HEK293 (cell line): ENCODE results near the gene ADAM19.

Experiments used
- CTCF ChIA-PET: fragments of 350-600 bp; formaldehyde crosslinking; extraction: SDS; loops from one replicate; lab custom pipeline; 2021; ENCODE audit warnings: antibody characterized with exemption; lab: Yijun Ruan, JAX
- POLR2A ChIA-PET: fragments of 300-600 bp; formaldehyde crosslinking; extraction: SDS; loops from one replicate; lab custom pipeline; 2020; ENCODE audit warnings: antibody characterized with exemption, inconsistent platforms; lab: Yijun Ruan, JAX
- H3K27ac ChIP-seq: fragments of 200-500 bp; sonication (Bioruptor generic); 2 replicates; pipeline ENCODE4 v1.5.1; 2014; ENCODE audit warnings: low read depth, low read length, control low read depth, inconsistent platforms; ENCODE audit errors: extremely low read depth
- H3K36me3 ChIP-seq, 2 experiments: fragments of 200-500 bp in 1 of 2; sonication (Bioruptor generic) in 1 of 2; 1 replicate in 1 of 2; 2 replicates in 1 of 2; pipeline ENCODE4 v1.5.1; 2014 to 2017; ENCODE audit warnings: inconsistent platforms in 2 of 2, low read length in 2 of 2; ENCODE audit not compliant: control insufficient read depth in 2 of 2, insufficient read depth in 1 of 2
- H3K4me1 ChIP-seq: fragments of 200-500 bp; sonication (Bioruptor generic); 2 replicates; pipeline ENCODE4 v1.5.1; 2014; ENCODE audit warnings: mild to moderate bottlenecking, low read length, inconsistent platforms; ENCODE audit not compliant: control insufficient read depth, insufficient read depth
- H3K4me3 ChIP-seq: 2 replicates; pipeline ENCODE4 v1.5.1; 2011; ENCODE audit warnings: low read depth, mild to moderate bottlenecking, control low read depth, low read length, moderate library complexity
- H3K9me3 ChIP-seq: fragments of 200-500 bp; sonication (Bioruptor generic); 2 replicates; pipeline ENCODE4 v1.5.1; 2014; ENCODE audit warnings: low read depth, low read length, inconsistent platforms; ENCODE audit not compliant: control insufficient read depth, insufficient read depth
- BCL11A ChIP-seq: fragments of 450-650 bp; formaldehyde crosslinking; IDR thresholded peaks from 2 replicates; pipeline ENCODE4 v1.5.1; 2016; ENCODE audit warnings: low read depth, missing biosample characterization, missing genetic modification characterization
- BCL11B ChIP-seq: fragments of 450-650 bp; formaldehyde crosslinking; IDR thresholded peaks from 2 replicates; pipeline ENCODE4 v1.5.1; 2016; ENCODE audit warnings: low read depth, missing biosample characterization, missing genetic modification characterization
- KLF9 ChIP-seq: fragments of 450-650 bp; formaldehyde crosslinking; IDR thresholded peaks from 2 replicates; pipeline ENCODE4 v1.5.1; 2016; ENCODE audit warnings: missing biosample characterization, missing genetic modification characterization, low read depth
- MEIS1 ChIP-seq: sonication (generic); formaldehyde crosslinking; IDR thresholded peaks from 2 replicates; pipeline ENCODE4 v1.8.1; 2022; ENCODE audit warnings: missing genetic modification reagents, mild to moderate bottlenecking, borderline replicate concordance
- OVOL3 ChIP-seq: fragments of 450-650 bp; formaldehyde crosslinking; IDR thresholded peaks from 2 replicates; pipeline ENCODE4 v1.5.1; 2016; ENCODE audit warnings: missing biosample characterization, missing genetic modification characterization
- PRDM4 ChIP-seq: fragments of 450-650 bp; formaldehyde crosslinking; IDR thresholded peaks from 2 replicates; pipeline ENCODE4 v1.5.1; 2017; ENCODE audit warnings: missing biosample characterization, missing genetic modification characterization
- YY1 ChIP-seq: fragments of 450-650 bp; formaldehyde crosslinking; IDR thresholded peaks from 2 replicates; pipeline ENCODE4 v1.5.1; 2018; ENCODE audit warnings: missing biosample characterization, missing genetic modification characterization
- YY2 ChIP-seq: fragments of 450-650 bp; formaldehyde crosslinking; IDR thresholded peaks from 2 replicates; pipeline ENCODE4 v1.5.1; 2016; ENCODE audit warnings: missing biosample characterization, missing genetic modification characterization
- ZBTB26 ChIP-seq: fragments of 450-650 bp; formaldehyde crosslinking; optimal IDR thresholded peaks from 2 replicates; pipeline ENCODE3; 2016; ENCODE audit warnings: missing biosample characterization, mild to moderate bottlenecking, missing genetic modification characterization
- ZBTB8A ChIP-seq: fragments of 450-650 bp; formaldehyde crosslinking; IDR thresholded peaks from 2 replicates; pipeline ENCODE4 v1.5.1; 2016; ENCODE audit warnings: missing biosample characterization, missing genetic modification characterization
- ZFHX2 ChIP-seq: fragments of 450-650 bp; formaldehyde crosslinking; conservative IDR thresholded peaks from 2 replicates; pipeline ENCODE4 v1.5.1; 2016; ENCODE audit warnings: missing biosample characterization, missing genetic modification characterization
- ZNF112 ChIP-seq: fragments of 450-650 bp; formaldehyde crosslinking; IDR thresholded peaks from 2 replicates; pipeline ENCODE4 v1.5.0; 2017; ENCODE audit warnings: missing biosample characterization, missing genetic modification characterization
- ZNF16 ChIP-seq: fragments of 450-650 bp; formaldehyde crosslinking; IDR thresholded peaks from 2 replicates; pipeline ENCODE4 v1.5.1; 2016; ENCODE audit warnings: low read depth, missing biosample characterization, missing genetic modification characterization
- ZNF214 ChIP-seq: fragments of 450-650 bp; formaldehyde crosslinking; IDR thresholded peaks from 2 replicates; pipeline ENCODE4 v1.5.1; 2017; ENCODE audit warnings: missing biosample characterization, mild to moderate bottlenecking, missing genetic modification characterization, borderline replicate concordance
- ZNF239 ChIP-seq: fragments of 450-650 bp; formaldehyde crosslinking; IDR thresholded peaks from 2 replicates; pipeline ENCODE4 v1.5.1; 2016; ENCODE audit warnings: missing biosample characterization, missing genetic modification characterization
- ZNF37A ChIP-seq: fragments of 450-650 bp; IDR thresholded peaks from 2 replicates; pipeline ENCODE4 v1.5.1; 2018; ENCODE audit warnings: missing biosample characterization, missing genetic modification characterization
- ZNF391 ChIP-seq: fragments of 450-650 bp; formaldehyde crosslinking; IDR thresholded peaks from 2 replicates; pipeline ENCODE4 v1.5.1; 2016; ENCODE audit warnings: low read depth, missing biosample characterization, missing genetic modification characterization, borderline replicate concordance
- ZNF530 ChIP-seq: fragments of 450-650 bp; formaldehyde crosslinking; IDR thresholded peaks from 2 replicates; pipeline ENCODE4 v1.5.1; 2016; ENCODE audit warnings: low read depth, missing biosample characterization, missing genetic modification characterization
- ZNF629 ChIP-seq: fragments of 450-650 bp; formaldehyde crosslinking; IDR thresholded peaks from 2 replicates; pipeline ENCODE4 v1.5.1; 2017; ENCODE audit warnings: missing biosample characterization, missing genetic modification characterization
- ZNF707 ChIP-seq: fragments of 450-650 bp; formaldehyde crosslinking; IDR thresholded peaks from 2 replicates; pipeline ENCODE4 v1.5.1; 2016; ENCODE audit warnings: missing biosample characterization, missing genetic modification characterization
- ZNF843 ChIP-seq: fragments of 450-650 bp; formaldehyde crosslinking; IDR thresholded peaks from 2 replicates; pipeline ENCODE4 v1.5.1; 2016; ENCODE audit warnings: missing biosample characterization, missing genetic modification characterization
- ZSCAN30 ChIP-seq: fragments of 450-650 bp; IDR thresholded peaks from 2 replicates; pipeline ENCODE4 v1.5.1; 2018; ENCODE audit warnings: missing biosample characterization, mild to moderate bottlenecking, missing genetic modification characterization, moderate library complexity
- TF ChIP-seq, protein P1 (sequence below): fragments of 450-650 bp; formaldehyde crosslinking; IDR thresholded peaks from 2 replicates; pipeline ENCODE4 v1.5.1; 2016; ENCODE audit warnings: missing biosample characterization, missing genetic modification characterization
- TF ChIP-seq, protein P2 (sequence below): fragments of 450-650 bp; formaldehyde crosslinking; IDR thresholded peaks from 2 replicates; pipeline ENCODE4 v1.5.1; 2016; ENCODE audit warnings: missing biosample characterization, missing genetic modification characterization
- TF ChIP-seq, protein P3 (sequence below): sonication (generic); formaldehyde crosslinking; IDR thresholded peaks from 2 replicates; pipeline ENCODE4 v1.8.1; 2022; ENCODE audit warnings: mild to moderate bottlenecking, moderate library complexity, missing genetic modification reagents
- TF ChIP-seq, protein P4 (sequence below): fragments of 450-650 bp; formaldehyde crosslinking; IDR thresholded peaks from 2 replicates; pipeline ENCODE4 v1.5.1; 2017; ENCODE audit warnings: missing biosample characterization, missing genetic modification characterization

Gene ADAM19

DNA sequence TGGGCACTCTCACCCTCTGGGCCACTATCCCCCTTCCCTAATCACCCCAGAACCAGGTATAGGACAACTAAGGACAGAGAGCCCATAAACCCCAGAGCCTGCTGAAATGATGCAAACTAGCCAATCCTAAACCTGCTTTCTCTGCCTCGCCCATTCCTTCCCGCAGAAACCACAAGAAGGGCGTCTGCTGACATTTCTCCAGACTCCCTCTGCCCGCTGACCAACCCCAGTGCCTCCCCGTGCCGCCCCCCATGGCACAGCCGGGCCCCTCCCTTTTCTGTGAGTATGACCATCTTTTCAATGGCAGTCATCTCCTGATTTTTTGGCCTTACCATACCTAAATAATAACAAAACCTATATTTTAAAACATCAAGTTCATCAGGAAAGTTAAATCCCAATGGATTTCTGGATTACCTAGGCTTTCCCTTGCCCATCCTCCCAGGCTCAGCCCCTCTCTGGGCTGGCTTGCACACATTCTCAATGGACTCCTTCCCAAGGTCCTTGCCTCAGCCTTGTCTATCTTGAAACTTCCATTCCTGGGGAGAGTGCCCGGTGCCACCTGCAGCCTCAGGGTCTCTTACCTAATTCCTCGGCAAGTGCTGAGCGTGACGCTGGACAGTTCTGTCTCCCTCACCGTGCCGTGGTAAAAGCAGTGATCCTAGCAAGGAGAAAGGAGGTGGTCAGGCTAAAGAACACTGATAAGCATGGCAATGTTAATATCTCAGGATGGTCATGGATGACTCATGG lies 45.2 kb downstream of the ADAM19 start:
- ChIA-PET POLR2A (no interaction called here), CTCF (interaction anchor here (0.7 kb wide), 1 partner anchor 1100 kb away, joined by 3 read pairs; no protein-coding TSS in a partner anchor)
- TF ChIP-seq YY1 (tag by site-specific recombination) (no peak), ZNF16 (tag by site-specific recombination) (no peak), PRDM4 (tag by site-specific recombination) (no peak), ZBTB26 (tag by site-specific recombination) (no peak), ZNF391 (tag by site-specific recombination) (no peak), ZNF239 (tag by site-specific recombination) (no peak)
- TF ChIP-seq, protein P1, sequence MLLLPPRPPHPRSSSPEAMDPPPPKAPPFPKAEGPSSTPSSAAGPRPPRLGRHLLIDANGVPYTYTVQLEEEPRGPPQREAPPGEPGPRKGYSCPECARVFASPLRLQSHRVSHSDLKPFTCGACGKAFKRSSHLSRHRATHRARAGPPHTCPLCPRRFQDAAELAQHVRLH: no peak
- TF ChIP-seq, protein P2, sequence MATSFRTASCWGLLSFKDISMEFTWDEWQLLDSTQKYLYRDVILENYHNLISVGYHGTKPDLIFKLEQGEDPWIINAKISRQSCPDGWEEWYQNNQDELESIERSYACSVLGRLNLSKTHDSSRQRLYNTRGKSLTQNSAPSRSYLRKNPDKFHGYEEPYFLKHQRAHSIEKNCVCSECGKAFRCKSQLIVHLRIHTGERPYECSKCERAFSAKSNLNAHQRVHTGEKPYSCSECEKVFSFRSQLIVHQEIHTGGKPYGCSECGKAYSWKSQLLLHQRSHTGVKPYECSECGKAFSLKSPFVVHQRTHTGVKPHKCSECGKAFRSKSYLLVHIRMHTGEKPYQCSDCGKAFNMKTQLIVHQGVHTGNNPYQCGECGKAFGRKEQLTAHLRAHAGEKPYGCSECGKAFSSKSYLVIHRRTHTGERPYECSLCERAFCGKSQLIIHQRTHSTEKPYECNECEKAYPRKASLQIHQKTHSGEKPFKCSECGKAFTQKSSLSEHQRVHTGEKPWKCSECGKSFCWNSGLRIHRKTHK (tag by site-specific recombination): no peak
- Histone ChIP-seq H3K9me3 (no peaks in the 10 kb centered on the region), H3K27ac (no peak overlapping the region), H3K4me3 (no peak overlapping the region), H3K36me3 (no peaks in the 10 kb centered on the region), H3K4me1 (no peaks in the 10 kb centered on the region)

DNA sequence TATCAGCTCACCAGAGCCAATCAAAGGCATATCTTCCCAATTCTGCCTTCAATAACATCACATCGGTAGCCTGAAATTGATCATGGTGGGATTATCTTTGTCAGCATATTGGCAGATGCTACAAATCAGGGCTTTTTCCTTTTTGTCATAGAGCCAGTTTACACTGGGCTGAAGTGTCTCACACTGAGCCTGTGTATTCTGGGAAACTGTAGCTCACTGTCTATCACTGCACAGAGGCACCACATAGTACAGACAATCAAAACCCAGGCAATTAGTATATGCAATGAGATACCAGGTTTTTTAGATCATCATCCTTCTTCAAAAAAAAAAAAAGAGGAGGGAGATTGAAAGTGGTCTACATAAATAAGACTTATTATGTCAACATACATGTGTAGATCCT lies 46.6 kb downstream of the ADAM19 start:
- POLR2A ChIA-PET: no interaction called here
- Histone ChIP-seq H3K36me3 (no peaks in the 10 kb centered on the region), H3K4me1 (no peaks in the 10 kb centered on the region), H3K27ac (no peak overlapping the region), H3K4me3 (no peak overlapping the region), H3K9me3 (no peaks in the 10 kb centered on the region)
- TF ChIP-seq MEIS1 (CRISPR knock-in tag): no peak
- no peak for TF ChIP-seq BCL11B
- TF ChIP-seq ZNF530: no peak
- TF ChIP-seq ZNF629: no peak
- TF ChIP-seq OVOL3: no peak
- no peak for TF ChIP-seq ZBTB8A (tag by site-specific recombination)
- TF ChIP-seq ZFHX2 (tag by site-specific recombination): no peak
- TF ChIP-seq, protein P3, sequence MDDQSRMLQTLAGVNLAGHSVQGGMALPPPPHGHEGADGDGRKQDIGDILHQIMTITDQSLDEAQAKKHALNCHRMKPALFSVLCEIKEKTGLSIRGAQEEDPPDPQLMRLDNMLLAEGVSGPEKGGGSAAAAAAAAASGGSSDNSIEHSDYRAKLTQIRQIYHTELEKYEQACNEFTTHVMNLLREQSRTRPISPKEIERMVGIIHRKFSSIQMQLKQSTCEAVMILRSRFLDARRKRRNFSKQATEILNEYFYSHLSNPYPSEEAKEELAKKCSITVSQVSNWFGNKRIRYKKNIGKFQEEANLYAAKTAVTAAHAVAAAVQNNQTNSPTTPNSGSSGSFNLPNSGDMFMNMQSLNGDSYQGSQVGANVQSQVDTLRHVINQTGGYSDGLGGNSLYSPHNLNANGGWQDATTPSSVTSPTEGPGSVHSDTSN (CRISPR knock-in tag): no peak
- TF ChIP-seq YY2: no peak
- no peak for TF ChIP-seq ZNF37A (tag by site-specific recombination)
- TF ChIP-seq, protein P4, sequence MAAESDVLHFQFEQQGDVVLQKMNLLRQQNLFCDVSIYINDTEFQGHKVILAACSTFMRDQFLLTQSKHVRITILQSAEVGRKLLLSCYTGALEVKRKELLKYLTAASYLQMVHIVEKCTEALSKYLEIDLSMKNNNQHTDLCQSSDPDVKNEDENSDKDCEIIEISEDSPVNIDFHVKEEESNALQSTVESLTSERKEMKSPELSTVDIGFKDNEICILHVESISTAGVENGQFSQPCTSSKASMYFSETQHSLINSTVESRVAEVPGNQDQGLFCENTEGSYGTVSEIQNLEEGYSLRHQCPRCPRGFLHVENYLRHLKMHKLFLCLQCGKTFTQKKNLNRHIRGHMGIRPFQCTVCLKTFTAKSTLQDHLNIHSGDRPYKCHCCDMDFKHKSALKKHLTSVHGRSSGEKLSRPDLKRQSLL: no peak
- TF ChIP-seq ZNF112 (tag by site-specific recombination): no peak
- no peak for TF ChIP-seq ZNF707 (tag by site-specific recombination)
- no peak for TF ChIP-seq ZNF843 (tag by site-specific recombination)
- no peak for TF ChIP-seq ZSCAN30 (tag by site-specific recombination)
- no peak for TF ChIP-seq KLF9
- no peak for TF ChIP-seq ZNF214 (tag by site-specific recombination)
- TF ChIP-seq BCL11A (tag by site-specific recombination): no peak
- CTCF ChIA-PET: no interaction called here
